MM.1S (cell line): ENCODE measurements around the gene CHCHD10.
A peak's percentile ranks its signal among the peaks of the same experiment; 100 is the strongest.

Experiments
- EZH2 ChIP-seq: fragments of 300-600 bp; sonication (generic); optimal IDR thresholded peaks from 2 replicates; pipeline ENCODE3; 2017; ENCODE audit warnings: low read depth, mild to moderate bottlenecking, antibody characterized with exemption, low read length, mixed read lengths
- TF ChIP-seq, protein P1 (sequence below): fragments of 300-600 bp; sonication (generic); IDR thresholded peaks from 2 replicates; pipeline ENCODE4 v1.5.1; 2016; ENCODE audit warnings: antibody characterized with exemption, low read length, mixed read lengths

DNA sequence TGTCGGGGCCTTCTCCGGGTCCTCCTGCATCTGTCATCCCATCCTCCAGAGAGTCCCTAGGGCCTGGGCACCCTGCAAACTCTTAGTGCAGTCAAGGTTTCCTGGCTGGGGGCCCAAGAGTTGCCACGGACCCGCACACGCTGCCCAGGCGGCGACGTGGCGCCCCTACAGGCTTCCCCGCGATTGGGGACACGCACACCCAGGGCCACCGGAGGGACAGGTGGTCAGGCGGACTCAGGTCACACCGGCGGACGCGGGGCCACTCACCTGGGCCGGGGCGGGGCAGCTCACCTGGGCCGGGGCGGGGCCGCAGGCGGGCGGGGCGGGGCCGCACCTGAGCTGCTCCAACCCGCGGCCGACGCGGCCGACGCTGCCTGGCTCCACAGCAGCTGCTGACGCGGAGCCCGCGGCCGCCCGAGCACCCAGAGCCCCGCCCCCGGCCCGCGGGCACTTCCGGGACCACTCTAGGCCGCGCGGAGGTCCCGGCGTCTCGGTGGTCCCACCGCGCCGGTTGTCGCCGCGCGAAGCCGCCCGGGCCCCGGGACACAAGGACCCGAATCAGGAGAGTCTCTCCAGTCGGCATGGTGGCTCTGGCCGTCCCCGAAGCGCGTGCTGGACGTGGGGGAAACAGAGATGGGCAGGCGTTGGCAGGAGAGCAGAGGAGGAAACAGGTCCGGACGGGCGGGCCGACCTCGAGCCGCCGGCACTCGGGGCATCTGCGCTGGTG, 16.9 kb downstream of the CHCHD10 start, which contains the start of gene ZNF70:
- TF ChIP-seq, protein P1, sequence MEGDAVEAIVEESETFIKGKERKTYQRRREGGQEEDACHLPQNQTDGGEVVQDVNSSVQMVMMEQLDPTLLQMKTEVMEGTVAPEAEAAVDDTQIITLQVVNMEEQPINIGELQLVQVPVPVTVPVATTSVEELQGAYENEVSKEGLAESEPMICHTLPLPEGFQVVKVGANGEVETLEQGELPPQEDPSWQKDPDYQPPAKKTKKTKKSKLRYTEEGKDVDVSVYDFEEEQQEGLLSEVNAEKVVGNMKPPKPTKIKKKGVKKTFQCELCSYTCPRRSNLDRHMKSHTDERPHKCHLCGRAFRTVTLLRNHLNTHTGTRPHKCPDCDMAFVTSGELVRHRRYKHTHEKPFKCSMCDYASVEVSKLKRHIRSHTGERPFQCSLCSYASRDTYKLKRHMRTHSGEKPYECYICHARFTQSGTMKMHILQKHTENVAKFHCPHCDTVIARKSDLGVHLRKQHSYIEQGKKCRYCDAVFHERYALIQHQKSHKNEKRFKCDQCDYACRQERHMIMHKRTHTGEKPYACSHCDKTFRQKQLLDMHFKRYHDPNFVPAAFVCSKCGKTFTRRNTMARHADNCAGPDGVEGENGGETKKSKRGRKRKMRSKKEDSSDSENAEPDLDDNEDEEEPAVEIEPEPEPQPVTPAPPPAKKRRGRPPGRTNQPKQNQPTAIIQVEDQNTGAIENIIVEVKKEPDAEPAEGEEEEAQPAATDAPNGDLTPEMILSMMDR, result peak; percentile 22; the same call in 1 of the 2 replicates
- no peak for TF ChIP-seq EZH2
